GM12878 (cell line): Measurements from ENCODE around the gene HLA-DMA. TPM values are rescaled to one million over a fixed set of nuclear protein-coding genes. Genes with fewer than 3 reads are reported as not detected.

Source experiments
- ATAC-seq: fragments of 200-7000 bp; cut with Tn5 transposase; 3 replicates; pipeline ENCODE4 v1.9.1; 2020; ENCODE audit warnings: mild to moderate bottlenecking, moderate library complexity
- BruUV-seq: library from RNA; stranded (reverse); fragments of 400-500 nt; replicated peaks from 2 replicates; lab custom pipeline; 2021; lab: Mats Ljungman, UMichigan
- CTCF ChIA-PET: fragments of 300-600 bp; sonication (Branson Sonifier 250); formaldehyde crosslinking; extraction: SDS; loops from one replicate; lab custom pipeline; 2021; ENCODE audit warnings: inconsistent platforms; lab: Yijun Ruan, JAX
- POLR2A ChIA-PET: fragments of 350-600 bp; formaldehyde crosslinking; extraction: SDS; loops from one replicate; lab custom pipeline; 2021; ENCODE audit warnings: inconsistent platforms; lab: Charles Lee
- RAD21 ChIA-PET: fragments of 300-600 bp; sonication (Branson Sonifier 250); formaldehyde crosslinking; loops from one replicate; lab custom pipeline; 2023; ENCODE audit warnings: antibody characterized with exemption; ENCODE audit not compliant: unreplicated experiment; lab: Charles Lee
- SMC1A ChIA-PET: fragments of 300-600 bp; sonication (Branson Sonifier 250); formaldehyde crosslinking; loops from one replicate; lab custom pipeline; 2023; ENCODE audit not compliant: unreplicated experiment, uncharacterized antibody; lab: Charles Lee
- DNase-seq: peaks from one replicate; pipeline ENCODE4 v3.0.0-alpha.2; 2011; ENCODE audit warnings: low read depth, low spot score
- FAIRE-seq: peaks from 3 replicates; lab custom pipeline; 2011; peaks lifted over from hg19 to GRCh38; lab: Jason Lieb, UNC
- H2AFZ ChIP-seq: 2 replicates; pipeline ENCODE4 v1.6.0; 2011; ENCODE audit warnings: low read depth, low read length, control low read depth; ENCODE audit not compliant: control insufficient read depth
- H3K27ac ChIP-seq: 2 replicates; pipeline ENCODE4 v1.5.1; 2011; ENCODE audit warnings: control low read depth; ENCODE audit not compliant: control insufficient read depth, insufficient read depth
- H3K27me3 ChIP-seq, 2 experiments: replicated peaks in 1 of 2; 2 replicates each; pipeline versions ENCODE4 v1.6.0 to v1.6.1; 2011; ENCODE audit warnings: low read length in 1 of 2; ENCODE audit not compliant: control insufficient read depth in 2 of 2, insufficient read depth in 2 of 2
- H3K36me3 ChIP-seq, 2 experiments: 2 replicates each; pipeline ENCODE4 v1.5.1; 2011; ENCODE audit warnings: low read length in 1 of 2; ENCODE audit not compliant: control insufficient read depth in 2 of 2, insufficient read depth in 2 of 2
- H3K4me1 ChIP-seq: 2 replicates; pipeline ENCODE4 v1.6.1; 2011; ENCODE audit warnings: mild to moderate bottlenecking, low read length, moderate library complexity, mixed read lengths; ENCODE audit not compliant: control insufficient read depth, insufficient read depth
- H3K4me2 ChIP-seq: 2 replicates; pipeline ENCODE4 v1.6.0; 2011; ENCODE audit warnings: control low read depth; ENCODE audit not compliant: control insufficient read depth, insufficient read depth
- H3K4me3 ChIP-seq: fragments of 200-600 bp; sonication (generic); 2 replicates; pipeline ENCODE4 v1.5.1; 2016
- H3K79me2 ChIP-seq: 2 replicates; pipeline ENCODE4 v1.6.0; 2011; ENCODE audit warnings: low read length; ENCODE audit not compliant: control insufficient read depth, insufficient read depth
- H3K9ac ChIP-seq: 2 replicates; pipeline ENCODE4 v1.8.0; 2011; ENCODE audit warnings: low read length, control low read depth, mixed read lengths; ENCODE audit not compliant: control insufficient read depth, insufficient read depth
- H3K9me3 ChIP-seq: replicated peaks from 3 replicates; pipeline ENCODE4 v1.5.1; 2011; ENCODE audit warnings: mild to moderate bottlenecking, low read length; ENCODE audit not compliant: control insufficient read depth, insufficient read depth
- H4K20me1 ChIP-seq: 2 replicates; pipeline ENCODE4 v1.6.0; 2011; ENCODE audit not compliant: control insufficient read depth, insufficient read depth
- CBX3 ChIP-seq: fragments of 200-600 bp; sonication (generic); IDR thresholded peaks from 2 replicates; pipeline ENCODE4 v1.6.1; 2016; ENCODE audit warnings: low read depth, borderline replicate concordance
- CEBPB ChIP-seq, 2 experiments: fragments of 150-350 bp in 1 of 2; IDR thresholded peaks; 2 replicates each; pipeline ENCODE4 v1.6.1; 2012 to 2014; ENCODE audit warnings: low read depth in 2 of 2, low read length in 2 of 2, borderline replicate concordance in 1 of 2, inconsistent platforms in 1 of 2
- CHD1 ChIP-seq: IDR thresholded peaks from 2 replicates; pipeline ENCODE4 v1.6.1; 2012; ENCODE audit warnings: low read depth, low read length, improper control_type of control experiment
- MTA3 ChIP-seq: IDR thresholded peaks from 2 replicates; pipeline ENCODE4 v1.6.1; 2012; ENCODE audit warnings: low read length, inconsistent platforms, borderline replicate concordance
- SUZ12 ChIP-seq: fragments of 200-600 bp; sonication (generic); IDR thresholded peaks from one replicate; pipeline ENCODE4 v1.6.1; 2018; ENCODE audit warnings: antibody characterized with exemption, mild to moderate bottlenecking; ENCODE audit not compliant: unreplicated experiment
- WGBS: methylation state at CpG from one replicate; pipeline ENCODE4 v1.1.6; 2016; ENCODE audit warnings: low lambda C conversion rate; ENCODE audit not compliant: insufficient replicate concordance, insufficient coverage; ENCODE audit errors: missing lambda C conversion rate; 5-methylcytosine and 5-hydroxymethylcytosine counted together
- in situ Hi-C: fragments of 300-500 bp; cut with MboI; formaldehyde crosslinking; loops from 9 replicates; pipeline ENCODE4 v1.14.3; 2018; ENCODE audit warnings: mixed read lengths
- intact Hi-C: fragments of 100-400 bp; cut with micrococcal nuclease; formaldehyde crosslinking; loops from one replicate; pipeline ENCODE4 v1.14.2; 2022; ENCODE audit not compliant: unreplicated experiment
- polyA plus RNA-seq, 11 experiments: library from polyadenylated mRNA; depleted of rRNA in 4 of 11; unstranded in 6 of 11; stranded (reverse) in 5 of 11; fragments of >200 nt; fragmentation: Nextera tagmentation in 4 of 11; fragmentation: Illumina TruSeq in 1 of 11; extraction: Ambion mirVana in 4 of 11; extraction: Trizol in 1 of 11; gene quantifications; 1 replicate in 1 of 11; 2 replicates in 10 of 11; pipeline versions ENCODE4 v1.2.1 to v1.2.3, GENCODE V29; 2011 to 2016; ENCODE audit warnings: inconsistent platforms in 2 of 11, missing spikeins in 2 of 11, low read depth in 1 of 11
- total RNA-seq, 4 experiments: library from RNA; depleted of rRNA in 3 of 4; stranded (reverse); fragments of >200 nt in 3 of 4; fragmentation: Illumina TruSeq in 1 of 4; extraction: Trizol in 1 of 4; gene quantifications; 2 replicates each; pipeline versions ENCODE4 v1.2.1 to v1.2.3, GENCODE V29; 2013 to 2021
- TF ChIP-seq, protein P1 (sequence below): fragments of 450-650 bp; IDR thresholded peaks from 2 replicates; pipeline ENCODE4 v1.6.1; 2017; ENCODE audit warnings: mild to moderate bottlenecking, moderate library complexity
- TF ChIP-seq, protein P2 (sequence below): IDR thresholded peaks from 2 replicates; pipeline ENCODE4 v1.6.1; 2012; ENCODE audit warnings: mild to moderate bottlenecking, low read depth, low read length
- TF ChIP-seq, protein P3 (sequence below): fragments of 450-650 bp; formaldehyde crosslinking; IDR thresholded peaks from 2 replicates; pipeline ENCODE4 v1.4.0; 2020; ENCODE audit warnings: mild to moderate bottlenecking, moderate library complexity
- TF ChIP-seq, protein P4 (sequence below): fragments of 450-650 bp; conservative IDR thresholded peaks from 2 replicates; pipeline ENCODE4 v1.6.1; 2017; ENCODE audit warnings: mild to moderate bottlenecking, moderate library complexity

Gene HLA-DMA
- total and polyA plus RNA-seq, 10 of the 15 experiments (the other 5 are each of a cell fraction or from before 2014, with no cell fraction given), result 177 to 552 (median 309) TPM

DNA sequence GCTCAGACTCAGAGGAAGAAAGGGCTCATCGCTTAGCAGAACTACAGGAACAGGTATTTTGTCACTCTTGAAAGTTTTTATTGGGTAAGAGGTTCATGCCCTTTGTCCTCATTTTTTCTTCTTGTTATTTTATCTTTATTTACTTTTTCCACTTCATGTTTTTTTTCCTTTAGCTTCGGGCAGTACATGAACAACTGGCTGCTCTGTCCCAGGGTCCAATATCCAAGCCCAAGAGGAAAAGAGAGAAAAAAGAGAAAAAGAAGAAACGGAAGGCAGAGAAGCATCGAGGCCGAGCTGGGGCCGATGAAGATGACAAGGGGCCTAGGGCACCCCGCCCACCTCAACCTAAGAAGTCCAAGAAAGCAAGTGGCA lies 25.0 kb upstream of the HLA-DMA start:
- no peak overlapping the region for H2AFZ ChIP-seq
- H3K27ac ChIP-seq, result no peak overlapping the region
- no peaks in the 10 kb centered on the region for H3K9me3 ChIP-seq
- no peaks in the 10 kb centered on the region for H3K27me3 ChIP-seq
- H3K4me2 ChIP-seq, result no peak overlapping the region; the same call in 1 of the 2 replicates
- H3K4me1 ChIP-seq, result no peaks in the 10 kb centered on the region; the same call in 1 of the 2 replicates
- H3K9ac ChIP-seq, result no peak overlapping the region
- H3K4me3 ChIP-seq, result no peak overlapping the region; the same call in 1 of the 2 replicates
- H4K20me1 ChIP-seq, result peaks cover 39% of the 10 kb centered on the region
- in situ Hi-C loops (no loop called here), intact Hi-C loops (no loop called here)
- WGBS, result 87% methylated on average over 7 of the region's 7 CpGs
- RAD21 ChIA-PET, result no interaction called here
- CTCF ChIA-PET, result interaction anchor here (0.9 to 13.8 kb wide), 7 partner anchors 8 to 148 kb away, joined by 3 to 162 read pairs (median 3); partner anchors contain the start of gene HLA-DMA
- BruUV-seq, result no TSS peak
- SMC1A ChIA-PET, result interaction anchor here (0.6 to 17.2 kb wide), 10 partner anchors 12 to 110 kb away, joined by 3 to 347 read pairs (median 4); partner anchors contain the start of gene HLA-DMA
- DNase-seq (no peak), ATAC-seq (no peak), FAIRE-seq (no peak)
- H3K79me2 ChIP-seq, result peaks cover 57% of the 10 kb centered on the region
- peaks cover 54 to 67% of the 10 kb centered on the region in 2 experiments for H3K36me3 ChIP-seq
- POLR2A ChIA-PET, result interaction anchor here (0.6 to 16.6 kb wide), 5 partner anchors 11 to 140 kb away, joined by 3 to 486 read pairs (median 4); partner anchors contain the start of genes HLA-DMA and TAP2
- no peak for TF ChIP-seq SUZ12
- TF ChIP-seq MTA3, result no peak
- TF ChIP-seq, protein P1, sequence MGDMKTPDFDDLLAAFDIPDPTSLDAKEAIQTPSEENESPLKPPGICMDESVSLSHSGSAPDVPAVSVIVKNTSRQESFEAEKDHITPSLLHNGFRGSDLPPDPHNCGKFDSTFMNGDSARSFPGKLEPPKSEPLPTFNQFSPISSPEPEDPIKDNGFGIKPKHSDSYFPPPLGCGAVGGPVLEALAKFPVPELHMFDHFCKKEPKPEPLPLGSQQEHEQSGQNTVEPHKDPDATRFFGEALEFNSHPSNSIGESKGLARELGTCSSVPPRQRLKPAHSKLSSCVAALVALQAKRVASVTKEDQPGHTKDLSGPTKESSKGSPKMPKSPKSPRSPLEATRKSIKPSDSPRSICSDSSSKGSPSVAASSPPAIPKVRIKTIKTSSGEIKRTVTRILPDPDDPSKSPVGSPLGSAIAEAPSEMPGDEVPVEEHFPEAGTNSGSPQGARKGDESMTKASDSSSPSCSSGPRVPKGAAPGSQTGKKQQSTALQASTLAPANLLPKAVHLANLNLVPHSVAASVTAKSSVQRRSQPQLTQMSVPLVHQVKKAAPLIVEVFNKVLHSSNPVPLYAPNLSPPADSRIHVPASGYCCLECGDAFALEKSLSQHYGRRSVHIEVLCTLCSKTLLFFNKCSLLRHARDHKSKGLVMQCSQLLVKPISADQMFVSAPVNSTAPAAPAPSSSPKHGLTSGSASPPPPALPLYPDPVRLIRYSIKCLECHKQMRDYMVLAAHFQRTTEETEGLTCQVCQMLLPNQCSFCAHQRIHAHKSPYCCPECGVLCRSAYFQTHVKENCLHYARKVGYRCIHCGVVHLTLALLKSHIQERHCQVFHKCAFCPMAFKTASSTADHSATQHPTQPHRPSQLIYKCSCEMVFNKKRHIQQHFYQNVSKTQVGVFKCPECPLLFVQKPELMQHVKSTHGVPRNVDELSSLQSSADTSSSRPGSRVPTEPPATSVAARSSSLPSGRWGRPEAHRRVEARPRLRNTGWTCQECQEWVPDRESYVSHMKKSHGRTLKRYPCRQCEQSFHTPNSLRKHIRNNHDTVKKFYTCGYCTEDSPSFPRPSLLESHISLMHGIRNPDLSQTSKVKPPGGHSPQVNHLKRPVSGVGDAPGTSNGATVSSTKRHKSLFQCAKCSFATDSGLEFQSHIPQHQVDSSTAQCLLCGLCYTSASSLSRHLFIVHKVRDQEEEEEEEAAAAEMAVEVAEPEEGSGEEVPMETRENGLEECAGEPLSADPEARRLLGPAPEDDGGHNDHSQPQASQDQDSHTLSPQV, result no peak
- no peak for TF ChIP-seq CEBPB (IDR thresholded peaks at IDR 0.05; ENCODE audit: borderline replicate concordance in 1 of 2, low read depth in 2 of 2, low read length in 2 of 2)
- TF ChIP-seq, protein P2, sequence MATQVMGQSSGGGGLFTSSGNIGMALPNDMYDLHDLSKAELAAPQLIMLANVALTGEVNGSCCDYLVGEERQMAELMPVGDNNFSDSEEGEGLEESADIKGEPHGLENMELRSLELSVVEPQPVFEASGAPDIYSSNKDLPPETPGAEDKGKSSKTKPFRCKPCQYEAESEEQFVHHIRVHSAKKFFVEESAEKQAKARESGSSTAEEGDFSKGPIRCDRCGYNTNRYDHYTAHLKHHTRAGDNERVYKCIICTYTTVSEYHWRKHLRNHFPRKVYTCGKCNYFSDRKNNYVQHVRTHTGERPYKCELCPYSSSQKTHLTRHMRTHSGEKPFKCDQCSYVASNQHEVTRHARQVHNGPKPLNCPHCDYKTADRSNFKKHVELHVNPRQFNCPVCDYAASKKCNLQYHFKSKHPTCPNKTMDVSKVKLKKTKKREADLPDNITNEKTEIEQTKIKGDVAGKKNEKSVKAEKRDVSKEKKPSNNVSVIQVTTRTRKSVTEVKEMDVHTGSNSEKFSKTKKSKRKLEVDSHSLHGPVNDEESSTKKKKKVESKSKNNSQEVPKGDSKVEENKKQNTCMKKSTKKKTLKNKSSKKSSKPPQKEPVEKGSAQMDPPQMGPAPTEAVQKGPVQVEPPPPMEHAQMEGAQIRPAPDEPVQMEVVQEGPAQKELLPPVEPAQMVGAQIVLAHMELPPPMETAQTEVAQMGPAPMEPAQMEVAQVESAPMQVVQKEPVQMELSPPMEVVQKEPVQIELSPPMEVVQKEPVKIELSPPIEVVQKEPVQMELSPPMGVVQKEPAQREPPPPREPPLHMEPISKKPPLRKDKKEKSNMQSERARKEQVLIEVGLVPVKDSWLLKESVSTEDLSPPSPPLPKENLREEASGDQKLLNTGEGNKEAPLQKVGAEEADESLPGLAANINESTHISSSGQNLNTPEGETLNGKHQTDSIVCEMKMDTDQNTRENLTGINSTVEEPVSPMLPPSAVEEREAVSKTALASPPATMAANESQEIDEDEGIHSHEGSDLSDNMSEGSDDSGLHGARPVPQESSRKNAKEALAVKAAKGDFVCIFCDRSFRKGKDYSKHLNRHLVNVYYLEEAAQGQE, result no peak
- TF ChIP-seq, protein P3, sequence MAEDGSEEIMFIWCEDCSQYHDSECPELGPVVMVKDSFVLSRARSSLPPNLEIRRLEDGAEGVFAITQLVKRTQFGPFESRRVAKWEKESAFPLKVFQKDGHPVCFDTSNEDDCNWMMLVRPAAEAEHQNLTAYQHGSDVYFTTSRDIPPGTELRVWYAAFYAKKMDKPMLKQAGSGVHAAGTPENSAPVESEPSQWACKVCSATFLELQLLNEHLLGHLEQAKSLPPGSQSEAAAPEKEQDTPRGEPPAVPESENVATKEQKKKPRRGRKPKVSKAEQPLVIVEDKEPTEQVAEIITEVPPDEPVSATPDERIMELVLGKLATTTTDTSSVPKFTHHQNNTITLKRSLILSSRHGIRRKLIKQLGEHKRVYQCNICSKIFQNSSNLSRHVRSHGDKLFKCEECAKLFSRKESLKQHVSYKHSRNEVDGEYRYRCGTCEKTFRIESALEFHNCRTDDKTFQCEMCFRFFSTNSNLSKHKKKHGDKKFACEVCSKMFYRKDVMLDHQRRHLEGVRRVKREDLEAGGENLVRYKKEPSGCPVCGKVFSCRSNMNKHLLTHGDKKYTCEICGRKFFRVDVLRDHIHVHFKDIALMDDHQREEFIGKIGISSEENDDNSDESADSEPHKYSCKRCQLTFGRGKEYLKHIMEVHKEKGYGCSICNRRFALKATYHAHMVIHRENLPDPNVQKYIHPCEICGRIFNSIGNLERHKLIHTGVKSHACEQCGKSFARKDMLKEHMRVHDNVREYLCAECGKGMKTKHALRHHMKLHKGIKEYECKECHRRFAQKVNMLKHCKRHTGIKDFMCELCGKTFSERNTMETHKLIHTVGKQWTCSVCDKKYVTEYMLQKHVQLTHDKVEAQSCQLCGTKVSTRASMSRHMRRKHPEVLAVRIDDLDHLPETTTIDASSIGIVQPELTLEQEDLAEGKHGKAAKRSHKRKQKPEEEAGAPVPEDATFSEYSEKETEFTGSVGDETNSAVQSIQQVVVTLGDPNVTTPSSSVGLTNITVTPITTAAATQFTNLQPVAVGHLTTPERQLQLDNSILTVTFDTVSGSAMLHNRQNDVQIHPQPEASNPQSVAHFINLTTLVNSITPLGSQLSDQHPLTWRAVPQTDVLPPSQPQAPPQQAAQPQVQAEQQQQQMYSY (CRISPR knock-in tag), result no peak
- no peak for TF ChIP-seq CHD1
- TF ChIP-seq, protein P4, sequence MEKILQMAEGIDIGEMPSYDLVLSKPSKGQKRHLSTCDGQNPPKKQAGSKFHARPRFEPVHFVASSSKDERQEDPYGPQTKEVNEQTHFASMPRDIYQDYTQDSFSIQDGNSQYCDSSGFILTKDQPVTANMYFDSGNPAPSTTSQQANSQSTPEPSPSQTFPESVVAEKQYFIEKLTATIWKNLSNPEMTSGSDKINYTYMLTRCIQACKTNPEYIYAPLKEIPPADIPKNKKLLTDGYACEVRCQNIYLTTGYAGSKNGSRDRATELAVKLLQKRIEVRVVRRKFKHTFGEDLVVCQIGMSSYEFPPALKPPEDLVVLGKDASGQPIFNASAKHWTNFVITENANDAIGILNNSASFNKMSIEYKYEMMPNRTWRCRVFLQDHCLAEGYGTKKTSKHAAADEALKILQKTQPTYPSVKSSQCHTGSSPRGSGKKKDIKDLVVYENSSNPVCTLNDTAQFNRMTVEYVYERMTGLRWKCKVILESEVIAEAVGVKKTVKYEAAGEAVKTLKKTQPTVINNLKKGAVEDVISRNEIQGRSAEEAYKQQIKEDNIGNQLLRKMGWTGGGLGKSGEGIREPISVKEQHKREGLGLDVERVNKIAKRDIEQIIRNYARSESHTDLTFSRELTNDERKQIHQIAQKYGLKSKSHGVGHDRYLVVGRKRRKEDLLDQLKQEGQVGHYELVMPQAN, result no peak
- no peak for TF ChIP-seq CBX3
